CD4-positive, alpha-beta memory T cell (primary cell): ENCODE measurements around the gene SHMT1. TPM values are rescaled to one million over a fixed set of nuclear protein-coding genes. Genes with fewer than 3 reads are reported as not detected.

Experiments used
- CTCF ChIA-PET: fragments of 350-600 bp; sonication (Branson Sonifier 250); formaldehyde crosslinking; loops from one replicate; lab custom pipeline; 2021; ENCODE audit warnings: inconsistent platforms; ENCODE audit not compliant: partially characterized antibody; lab: Charles Lee
- POLR2A ChIA-PET: fragments of 350-600 bp; sonication (Branson Sonifier 250); formaldehyde crosslinking; loops from one replicate; lab custom pipeline; 2021; ENCODE audit not compliant: partially characterized antibody; lab: Charles Lee
- DNase-seq, 5 donors: peaks; one replicate each; pipeline versions ENCODE4 v3.0.0 to v3.0.0-alpha.2; 2020 to 2022; ENCODE audit warnings: mixed read lengths in 1 of 5
- H3K27ac ChIP-seq: one replicate; pipeline ENCODE4 v1.7.0; 2013; ENCODE audit warnings: low read depth, low read length
- H3K27me3 ChIP-seq: 2 replicates; pipeline ENCODE4 v1.7.0; 2013; ENCODE audit warnings: mild to moderate bottlenecking, low read length, moderate library complexity; ENCODE audit not compliant: insufficient read depth
- H3K36me3 ChIP-seq: 2 replicates; pipeline ENCODE4 v1.7.0; 2013; ENCODE audit warnings: mild to moderate bottlenecking, low read length, moderate library complexity; ENCODE audit not compliant: insufficient read depth
- H3K4me1 ChIP-seq: 2 replicates; pipeline ENCODE4 v1.7.0; 2013; ENCODE audit warnings: mild to moderate bottlenecking, low read length, moderate library complexity; ENCODE audit not compliant: insufficient read depth
- H3K4me3 ChIP-seq, 2 donors: one replicate each; pipeline ENCODE4 v1.7.0; 2013; ENCODE audit warnings: low read length in 2 of 2, mild to moderate bottlenecking in 1 of 2
- H3K9me3 ChIP-seq, 2 donors: one replicate each; pipeline ENCODE4 v1.7.0; 2013; ENCODE audit warnings: low read length in 2 of 2, control low read depth in 1 of 2; ENCODE audit not compliant: control insufficient read depth in 1 of 2
- H3K27ac Mint-ChIP-seq, 7 donors: one replicate each; pipeline ENCODE4 v1.8.0; 2020 to 2021; ENCODE audit warnings: mixed read lengths in 7 of 7, mild to moderate bottlenecking in 6 of 7, inconsistent platforms in 3 of 7, moderate library complexity in 3 of 7
- H3K27me3 Mint-ChIP-seq, 2 donors: one replicate each; pipeline ENCODE4 v1.8.0; 2020 to 2021; ENCODE audit warnings: mixed read lengths in 2 of 2
- H3K36me3 Mint-ChIP-seq, 2 donors: one replicate each; pipeline ENCODE4 v1.8.0; 2020 to 2021; ENCODE audit warnings: mixed read lengths in 2 of 2, inconsistent platforms in 1 of 2, mild to moderate bottlenecking in 1 of 2
- H3K4me1 Mint-ChIP-seq, 4 donors: one replicate each; pipeline ENCODE4 v1.8.0; 2020 to 2021; ENCODE audit warnings: mixed read lengths in 4 of 4, mild to moderate bottlenecking in 1 of 4
- H3K4me3 Mint-ChIP-seq, 8 donors: one replicate each; pipeline ENCODE4 v1.8.0; 2020 to 2021; ENCODE audit warnings: mixed read lengths in 8 of 8, mild to moderate bottlenecking in 7 of 8, moderate library complexity in 6 of 8, inconsistent platforms in 3 of 8
- H3K9me3 Mint-ChIP-seq, 8 donors: one replicate each; pipeline ENCODE4 v1.8.0; 2020 to 2021; ENCODE audit warnings: mixed read lengths in 8 of 8, mild to moderate bottlenecking in 5 of 8, inconsistent platforms in 3 of 8, moderate library complexity in 1 of 8
- intact Hi-C: fragments of 100-400 bp; cut with micrococcal nuclease; formaldehyde crosslinking; loops from one replicate; pipeline ENCODE4 v1.15.1; 2023
- polyA plus RNA-seq, 2 donors: library from polyadenylated mRNA; unstranded; fragments of 300-500 nt; fragmentation: Illumina TruSeq; gene quantifications; one replicate each; pipeline ENCODE4 v1.2.3, GENCODE V29; 2021
- total RNA-seq, 2 experiments: library from RNA; stranded (reverse); gene quantifications; one replicate each; pipeline ENCODE4 v1.2.3, GENCODE V29; 2021

SHMT1 gene
- total and polyA plus RNA-seq, 4 experiments from 2014 or later, result 14.6 to 24.6 (median 20.0) TPM

DNA sequence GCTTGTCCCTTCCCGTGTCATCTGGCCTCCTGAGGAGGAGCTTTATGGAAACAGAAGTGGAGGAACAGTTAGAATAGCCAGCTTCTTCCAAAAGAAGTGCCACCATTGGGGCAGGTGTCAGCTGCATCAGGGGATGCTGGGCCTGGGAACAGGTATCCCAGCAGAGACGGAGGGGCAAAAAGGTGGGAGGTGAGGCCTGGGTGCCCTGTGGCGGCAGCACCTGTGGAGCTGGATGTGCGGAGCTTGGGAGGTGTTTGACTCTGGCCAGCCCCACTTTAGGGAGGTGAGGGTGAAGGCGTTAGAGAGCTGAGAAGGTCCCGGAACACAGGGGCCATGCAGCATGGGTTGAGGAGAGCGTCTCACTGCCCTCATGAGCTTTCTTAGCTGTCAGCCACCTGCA is 43.0 kb downstream of the SHMT1 start:
- H3K27me3 ChIP-seq, result no peaks in the 10 kb centered on the region
- H3K9me3 ChIP-seq, result no peaks in the 10 kb centered on the region
- peaks cover 67% of the 10 kb centered on the region for H3K36me3 ChIP-seq
- Mint-ChIP-seq H3K36me3 (peaks cover 41 to 73% of the 10 kb centered on the region in 2 donors), H3K4me1 (peaks cover 43 to 75% (median 55%) of the 10 kb centered on the region in 4 donors), H3K27me3 (no peaks in the 10 kb centered on the region), H3K27ac (peak overlapping the region in 2 of 7 donors; percentile 52 to 72), H3K4me3 (peak overlapping the region in 1 of 8 donors; percentile 33), H3K9me3 (no peaks in the 10 kb centered on the region)
- ChIA-PET POLR2A (interaction anchor here (1.0 to 1.7 kb wide), 2 partner anchors 13 to 43 kb away, joined by 3 to 7 read pairs; partner anchors contain the start of gene SHMT1), CTCF (no interaction called here)
- no peak for DNase-seq
- no peak overlapping the region for H3K27ac ChIP-seq
- intact Hi-C loops, result no loop called here
- peaks cover 57% of the 10 kb centered on the region for H3K4me1 ChIP-seq
- H3K4me3 ChIP-seq, result no peak overlapping the region

GRCh38 chr17:18319604-18320256 is 43.6 kb downstream of the SHMT1 start:
- intact Hi-C loops, result no loop called here
- no peak for DNase-seq
- H3K27ac Mint-ChIP-seq, result peak overlapping the region in 2 of 7 donors; percentile 4 to 72
- peaks cover 57% of the 10 kb centered on the region for H3K4me1 ChIP-seq
- H3K27ac ChIP-seq, result no peak overlapping the region
- no peaks in the 10 kb centered on the region for H3K9me3 Mint-ChIP-seq
- ChIA-PET POLR2A (interaction anchor here (1.7 kb wide), 1 partner anchor 44 kb away, joined by 7 read pairs; the partner anchor contains the start of gene SHMT1), CTCF (no interaction called here)
- H3K27me3 ChIP-seq, result no peaks in the 10 kb centered on the region
- H3K36me3 ChIP-seq, result peaks cover 61% of the 10 kb centered on the region
- peaks cover 43 to 77% (median 58%) of the 10 kb centered on the region in 4 donors for H3K4me1 Mint-ChIP-seq
- H3K4me3 Mint-ChIP-seq, result peak overlapping the region in 5 of 8 donors; percentile 33 to 94 (median 54)
- H3K9me3 ChIP-seq, result no peaks in the 10 kb centered on the region
- no peak overlapping the region for H3K4me3 ChIP-seq
- H3K36me3 Mint-ChIP-seq, result peaks cover 35 to 73% of the 10 kb centered on the region in 2 donors
- no peaks in the 10 kb centered on the region for H3K27me3 Mint-ChIP-seq

DNA sequence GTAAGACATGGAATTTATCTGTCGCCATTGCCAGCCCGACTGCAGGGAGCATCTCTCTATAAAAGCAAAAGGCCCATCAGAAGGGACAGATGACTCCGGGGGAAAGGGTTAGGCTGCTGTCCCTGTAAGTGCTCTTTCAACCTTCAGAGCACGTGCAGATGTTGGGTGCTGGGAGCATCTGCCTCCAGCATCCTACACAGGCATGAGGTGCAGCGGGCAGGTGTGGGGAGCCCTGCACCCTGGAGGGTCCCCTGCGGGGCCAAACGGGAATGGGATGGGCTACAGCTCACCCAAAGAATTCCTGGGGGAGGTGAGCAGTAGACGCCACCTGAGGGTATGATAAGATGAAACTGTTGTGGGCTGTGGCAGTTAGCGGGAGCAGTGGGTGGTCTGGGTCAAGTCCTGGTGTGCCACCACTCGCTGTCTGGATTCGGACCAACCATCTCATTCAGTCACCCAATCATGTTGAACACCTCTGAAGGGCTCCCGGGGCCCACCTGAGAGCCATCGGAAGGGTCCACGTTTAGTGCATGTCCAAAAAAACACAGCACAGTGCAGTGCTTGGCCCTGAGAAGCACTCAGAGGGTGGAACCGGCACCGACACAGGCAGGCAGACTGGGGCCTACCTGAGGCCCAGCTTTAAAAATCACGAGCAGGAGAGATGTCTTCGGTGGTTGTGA is 44.4 kb downstream of the SHMT1 start:
- Mint-ChIP-seq H3K27ac (peak overlapping the region in 4 of 7 donors; percentile 22 to 79 (median 76)), H3K4me3 (peak overlapping the region in 6 of 8 donors; percentile 25 to 94 (median 56)), H3K9me3 (no peaks in the 10 kb centered on the region), H3K4me1 (peaks cover 46 to 76% (median 63%) of the 10 kb centered on the region in 4 donors), H3K36me3 (peaks cover 29 to 72% of the 10 kb centered on the region in 2 donors), H3K27me3 (no peaks in the 10 kb centered on the region)
- Histone ChIP-seq H3K36me3 (peaks cover 53% of the 10 kb centered on the region), H3K4me1 (peaks cover 61% of the 10 kb centered on the region), H3K9me3 (no peaks in the 10 kb centered on the region), H3K27me3 (no peaks in the 10 kb centered on the region), H3K27ac (no peak overlapping the region), H3K4me3 (no peak overlapping the region)
- intact Hi-C loops, result no loop called here
- DNase-seq, result no peak
- ChIA-PET POLR2A (interaction anchor here (1.7 kb wide), 1 partner anchor 44 kb away, joined by 7 read pairs; the partner anchor contains the start of gene SHMT1), CTCF (no interaction called here)

GRCh38 chr17:18318117-18318516 is 45.2 kb downstream of the SHMT1 start:
- Mint-ChIP-seq H3K36me3 (peaks cover 23 to 67% of the 10 kb centered on the region in 2 donors), H3K27ac (peak overlapping the region in 2 of 7 donors; percentile 17 to 75)
- H3K27ac ChIP-seq, result no peak overlapping the region

GRCh38 chr17:18315961-18316360 is 47.4 kb downstream of the SHMT1 start:
- Mint-ChIP-seq H3K4me3 (peak overlapping the region; percentile 92 to 98 (median 96)), H3K27ac (peak overlapping the region; percentile 92 to 99 (median 98)), H3K36me3 (peaks cover 17 to 58% of the 10 kb centered on the region in 2 donors), H3K9me3 (no peaks in the 10 kb centered on the region), H3K27me3 (no peaks in the 10 kb centered on the region), H3K4me1 (peaks cover 56 to 95% (median 76%) of the 10 kb centered on the region in 4 donors)
- DNase-seq, result no peak
- Histone ChIP-seq H3K4me3 (peak overlapping the region; percentile 96 to 97), H3K36me3 (peaks cover 43% of the 10 kb centered on the region), H3K27me3 (no peaks in the 10 kb centered on the region), H3K9me3 (no peaks in the 10 kb centered on the region), H3K27ac (peak overlapping the region; percentile 93), H3K4me1 (peaks cover 82% of the 10 kb centered on the region)
- ChIA-PET POLR2A (interaction anchor here (0.6 to 3.8 kb wide), 6 partner anchors 8 to 542 kb away, joined by 3 to 31 read pairs (median 6); partner anchors contain the start of genes ALKBH5, FLII, MIEF2 and PRPSAP2), CTCF (no interaction called here)
- intact Hi-C loops, result loop anchor here (1.0 kb wide), 4 partner anchors 47 to 133 kb away; partner anchors contain the start of genes ALKBH5, LLGL1, MIEF2 and SHMT1

More at GRCh38 chr17:18318117-18318516, 45.2 kb downstream of the SHMT1 start:
- peaks cover 45% of the 10 kb centered on the region for H3K36me3 ChIP-seq
- no peaks in the 10 kb centered on the region for H3K27me3 Mint-ChIP-seq
- H3K4me3 Mint-ChIP-seq, result peak overlapping the region in 7 of 8 donors; percentile 7 to 94 (median 55)
- intact Hi-C loops, result no loop called here
- no peaks in the 10 kb centered on the region for H3K9me3 ChIP-seq
- peaks cover 69% of the 10 kb centered on the region for H3K4me1 ChIP-seq
- peaks cover 51 to 84% (median 69%) of the 10 kb centered on the region in 4 donors for H3K4me1 Mint-ChIP-seq
- no peak for DNase-seq
- ChIA-PET CTCF (no interaction called here), POLR2A (no interaction called here)
- H3K4me3 ChIP-seq, result no peak overlapping the region
- H3K27me3 ChIP-seq, result no peaks in the 10 kb centered on the region
- no peaks in the 10 kb centered on the region for H3K9me3 Mint-ChIP-seq

DNA sequence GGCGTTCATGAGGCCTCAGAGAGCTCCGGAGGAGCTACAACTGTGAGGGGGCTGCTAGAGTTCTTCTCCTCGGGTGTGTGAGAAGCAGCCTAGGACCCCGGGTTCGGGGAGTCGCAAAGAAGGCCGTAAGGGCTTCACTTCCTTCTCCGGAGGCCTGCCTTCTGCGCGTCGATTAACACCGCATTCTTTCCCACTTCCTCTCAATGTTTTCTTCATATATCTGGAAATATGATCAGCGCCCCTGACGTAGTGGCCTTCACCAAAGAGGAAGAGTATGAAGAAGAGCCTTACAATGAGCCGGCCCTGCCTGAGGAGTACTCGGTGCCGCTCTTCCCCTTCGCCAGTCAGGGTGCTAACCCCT is 47.8 kb downstream of the SHMT1 start:
- intact Hi-C loops, result loop anchor here (1.0 kb wide), 4 partner anchors 48 to 132 kb away; partner anchors contain the start of genes ALKBH5, LLGL1, MIEF2 and SHMT1
- POLR2A ChIA-PET, result interaction anchor here (1.1 to 3.8 kb wide), 6 partner anchors 8 to 134 kb away, joined by 3 to 31 read pairs (median 6); partner anchors contain the start of genes ALKBH5, FLII, MIEF2 and SHMT1
- peaks cover 18 to 56% of the 10 kb centered on the region in 2 donors for H3K36me3 Mint-ChIP-seq

More for the DNA sequence above, 47.8 kb downstream of the SHMT1 start:
- Histone ChIP-seq H3K36me3 (peaks cover 39% of the 10 kb centered on the region), H3K27ac (peak overlapping the region; percentile 93), H3K4me1 (peaks cover 78% of the 10 kb centered on the region), H3K4me3 (peak overlapping the region; percentile 96 to 97), H3K27me3 (no peaks in the 10 kb centered on the region), H3K9me3 (no peaks in the 10 kb centered on the region)
- Mint-ChIP-seq H3K27me3 (no peaks in the 10 kb centered on the region), H3K4me1 (peaks cover 55 to 94% (median 75%) of the 10 kb centered on the region in 4 donors), H3K27ac (peak overlapping the region; percentile 92 to 99 (median 98)), H3K4me3 (peak overlapping the region; percentile 92 to 98 (median 96)), H3K9me3 (no peaks in the 10 kb centered on the region)
- peak in 4 of 5 donors; percentile 52 to 62 (median 59) for DNase-seq
- CTCF ChIA-PET, result no interaction called here
